Natural killer cell (primary cell): Measurements from ENCODE around the gene GNB2. TPM values are rescaled to one million over a fixed set of nuclear protein-coding genes. Genes with fewer than 3 reads are reported as not detected.
"Not testable (repeated sequence)": the region's sequence is repeated elsewhere in the genome, so short reads cannot be mapped to it uniquely, and the experiment has no call there.

Experiments
- ATAC-seq, 3 donors: fragments of 150-1000 bp in 2 of 3; fragments of 200-7000 bp in 1 of 3; cut with Tn5 transposase; 1 replicate in 1 of 3; 2 replicates in 2 of 3; pipeline ENCODE4 v1.10.0; 2021; ENCODE audit warnings: mild to moderate bottlenecking in 2 of 3, moderate library complexity in 2 of 3
- DNase-seq, 2 donors: peaks; one replicate each; pipeline versions ENCODE4 v3.0.0 to v3.0.0-alpha.2; 2013 to 2021; ENCODE audit warnings: mixed read lengths in 1 of 2
- H3K27ac ChIP-seq: one replicate; pipeline ENCODE4 v1.5.1; 2013; ENCODE audit warnings: mild to moderate bottlenecking, low read length
- H3K27me3 ChIP-seq: one replicate; pipeline ENCODE4 v1.6.1; 2013; ENCODE audit warnings: low read length; ENCODE audit not compliant: control insufficient read depth, insufficient read depth
- H3K36me3 ChIP-seq: one replicate; pipeline ENCODE4 v1.6.1; 2013; ENCODE audit warnings: low read length; ENCODE audit not compliant: control insufficient read depth, insufficient read depth
- H3K4me1 ChIP-seq: one replicate; pipeline ENCODE4 v1.6.1; 2013; ENCODE audit warnings: low read length; ENCODE audit not compliant: control insufficient read depth, insufficient read depth
- H3K4me3 ChIP-seq: one replicate; pipeline ENCODE4 v1.5.1; 2013; ENCODE audit warnings: low read length
- H3K9me3 ChIP-seq: one replicate; pipeline ENCODE4 v1.6.1; 2013; ENCODE audit warnings: low read length; ENCODE audit not compliant: control insufficient read depth, insufficient read depth
- H3K27ac Mint-ChIP-seq, 2 donors: one replicate each; pipeline ENCODE4 v1.8.0; 2022; ENCODE audit warnings: mild to moderate bottlenecking in 2 of 2, mixed read lengths in 2 of 2, moderate library complexity in 1 of 2
- H3K27me3 Mint-ChIP-seq, 2 donors: one replicate each; pipeline ENCODE4 v1.8.0; 2022; ENCODE audit warnings: low read depth in 2 of 2, mixed read lengths in 2 of 2
- H3K36me3 Mint-ChIP-seq: one replicate; pipeline ENCODE4 v1.8.0; 2022; ENCODE audit warnings: mixed read lengths
- H3K4me1 Mint-ChIP-seq, 2 donors: one replicate each; pipeline ENCODE4 v1.8.0; 2022; ENCODE audit warnings: mixed read lengths in 2 of 2
- H3K4me3 Mint-ChIP-seq: one replicate; pipeline ENCODE4 v1.8.0; 2022; ENCODE audit warnings: mild to moderate bottlenecking, moderate library complexity, mixed read lengths
- H3K9me3 Mint-ChIP-seq, 2 donors: one replicate each; pipeline ENCODE4 v1.8.0; 2022; ENCODE audit warnings: mixed read lengths in 2 of 2
- CTCF ChIP-seq: fragments of 200-600 bp; IDR thresholded peaks from one replicate; pipeline ENCODE4 v1.8.0; 2022; ENCODE audit warnings: antibody characterized with exemption
- WGBS: methylation state at CpG from one replicate; pipeline ENCODE4 v1.1.7; 2013; ENCODE audit warnings: missing lambda C conversion rate; ENCODE audit not compliant: insufficient coverage; 5-methylcytosine and 5-hydroxymethylcytosine counted together
- intact Hi-C: fragments of 100-400 bp; cut with micrococcal nuclease; formaldehyde crosslinking; loops from one replicate; pipeline ENCODE4 v1.14.2; 2022
- total RNA-seq, 4 donors: library from RNA; stranded (reverse); fragments of 120-200 nt in 1 of 4; gene quantifications; one replicate each; pipeline versions ENCODE4 v1.2.3 to v1.2.4, GENCODE V29; 2013 to 2022

Gene GNB2
- total RNA-seq, 3 donors from 2014 or later (not counting 1 experiment from before 2014, with no cell fraction given) = 194 to 227 (median 212) TPM

- 15% methylated on average over 63 of the region's 63 CpGs for WGBS
- TF ChIP-seq CTCF = no peak
- H3K27me3 Mint-ChIP-seq = peaks cover 30 to 33% of the 10 kb centered on the region in 2 donors
- ATAC-seq (peak; percentile 68 to 97 (median 93)), DNase-seq (peak; percentile 61 to 63)
- Histone ChIP-seq H3K27ac (no peak within 1 kb of the TSS), H3K36me3 (no peaks in the 10 kb centered on the region), H3K27me3 (peaks cover 29% of the 10 kb centered on the region), H3K4me1 (peaks cover 6% of the 10 kb centered on the region), H3K4me3 (no peak within 1 kb of the TSS), H3K9me3 (no peaks in the 10 kb centered on the region)
- no peaks in the 10 kb centered on the region for H3K4me1 Mint-ChIP-seq
- H3K4me3 Mint-ChIP-seq = no peak within 1 kb of the TSS
- H3K27ac Mint-ChIP-seq = no peak within 1 kb of the TSS
- intact Hi-C loops = no loop called here
- no peaks in the 10 kb centered on the region for H3K9me3 Mint-ChIP-seq
- no peaks in the 10 kb centered on the region for H3K36me3 Mint-ChIP-seq
These were observed 17.4 kb upstream of the GNB2 start, which contains the start of gene ACTL6B for GRCh38 chr7:100655908-100656674. ACTL6B (minus strand) TSS chr7:100656448; CDS start chr7:100656354, 94 bp downstream.

- H3K4me1 Mint-ChIP-seq, H3K4me1 ChIP-seq, H3K9me3 Mint-ChIP-seq, ATAC-seq, H3K27ac Mint-ChIP-seq, H3K36me3 Mint-ChIP-seq, H3K27ac ChIP-seq, H3K36me3 ChIP-seq, H3K27me3 ChIP-seq, H3K9me3 ChIP-seq, H3K4me3 Mint-ChIP-seq, intact Hi-C loops, DNase-seq, H3K4me3 ChIP-seq: not testable (repeated sequence)
- 91% methylated on average over 12 of the region's 12 CpGs for WGBS
- peaks cover 9 to 11% of the 10 kb centered on the region in 2 donors for H3K27me3 Mint-ChIP-seq
These were observed 11.3 kb upstream of the GNB2 start for GRCh38 chr7:100662194-100662776.

- intact Hi-C loops = no loop called here
- H3K36me3 Mint-ChIP-seq = no peaks in the 10 kb centered on the region
These were observed 8.3 kb upstream of the GNB2 start for GRCh38 chr7:100665168-100665726.

More at GRCh38 chr7:100665168-100665726, 8.3 kb upstream of the GNB2 start:
- Mint-ChIP-seq H3K9me3 (no peaks in the 10 kb centered on the region), H3K27ac (no peak overlapping the region), H3K4me3 (no peak overlapping the region), H3K27me3 (peaks cover 0 to 3% of the 10 kb centered on the region in 2 donors), H3K4me1 (no peaks in the 10 kb centered on the region)
- Histone ChIP-seq H3K36me3 (no peaks in the 10 kb centered on the region), H3K9me3 (no peaks in the 10 kb centered on the region), H3K27ac (no peak overlapping the region), H3K4me3 (no peak overlapping the region), H3K4me1 (no peaks in the 10 kb centered on the region), H3K27me3 (no peaks in the 10 kb centered on the region)
- WGBS = 96% methylated on average over 4 of the region's 5 CpGs
- ATAC-seq (no peak), DNase-seq (no peak)
- TF ChIP-seq CTCF = no peak
